IPS-18c (cell line): ENCODE data around the gene TMEM200B.
"Not testable (repeated sequence)": the region's sequence is repeated elsewhere in the genome, so short reads cannot be mapped to it uniquely, and the experiment has no call there.

Experiments
- H3K4me3 ChIP-seq: 2 replicates; pipeline ENCODE4 v1.7.0; 2013; ENCODE audit warnings: low read depth, mild to moderate bottlenecking, low read length, moderate library complexity; ENCODE audit not compliant: insufficient read depth
- H3K9me3 ChIP-seq: one replicate; pipeline ENCODE4 v1.6.1; 2013; ENCODE audit warnings: mild to moderate bottlenecking, low read length, moderate library complexity; ENCODE audit not compliant: control insufficient read depth, insufficient read depth

Gene TMEM200B

DNA sequence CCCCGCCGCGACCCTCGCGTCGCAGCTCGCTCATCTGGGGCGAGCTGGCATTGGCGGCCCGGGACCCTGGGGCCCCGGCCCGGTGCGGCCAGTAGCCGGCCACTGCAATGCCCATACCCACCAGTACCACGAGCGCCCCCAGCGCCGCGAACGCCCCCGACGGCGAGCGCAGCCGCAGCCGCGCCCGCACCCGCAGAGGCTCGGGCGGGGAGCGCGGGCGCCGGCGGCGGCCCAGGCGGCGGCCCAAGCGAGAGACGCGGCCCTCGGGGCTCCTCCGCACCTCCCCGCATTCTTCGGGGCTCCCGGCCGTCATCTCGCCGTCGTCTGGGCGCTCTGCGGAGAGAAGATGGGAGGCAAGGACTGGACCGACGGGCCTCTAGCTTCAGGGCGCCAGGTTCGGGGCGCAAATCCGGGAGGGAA, 2.2 kb downstream of the TMEM200B start:
- H3K4me3 ChIP-seq = peak overlapping the region; percentile 74
- H3K9me3 ChIP-seq = peaks cover 10% of the 10 kb centered on the region

DNA sequence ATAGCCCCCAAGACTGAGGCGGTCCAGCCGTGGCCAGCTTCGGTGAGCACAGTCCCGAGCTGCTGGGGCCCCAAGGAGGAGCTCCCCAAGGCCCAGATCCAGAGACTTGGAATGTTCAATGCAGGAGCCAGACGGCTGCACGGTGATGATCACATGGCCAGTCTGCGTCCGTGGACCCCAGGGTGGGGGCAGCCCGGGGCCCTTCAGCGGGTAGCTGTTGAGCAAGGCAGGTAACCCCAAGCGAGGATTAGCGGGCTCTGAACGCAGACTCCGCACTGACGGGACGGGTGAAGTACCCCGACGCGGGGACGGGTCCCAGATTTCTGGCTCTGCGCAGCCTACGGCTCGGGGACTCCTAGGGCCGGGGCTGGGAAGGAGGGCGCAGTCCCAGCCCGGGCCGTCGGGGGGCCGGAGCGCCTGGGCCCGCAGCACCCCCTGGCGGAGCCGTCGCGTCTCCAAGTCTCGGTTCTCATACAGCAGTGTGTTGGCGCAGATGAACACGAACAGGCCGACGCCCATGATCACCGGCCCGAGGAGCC, 2.7 kb downstream of the TMEM200B start:
- H3K9me3 ChIP-seq = peaks cover 9% of the 10 kb centered on the region
- H3K4me3 ChIP-seq = peak overlapping the region; percentile 57

DNA sequence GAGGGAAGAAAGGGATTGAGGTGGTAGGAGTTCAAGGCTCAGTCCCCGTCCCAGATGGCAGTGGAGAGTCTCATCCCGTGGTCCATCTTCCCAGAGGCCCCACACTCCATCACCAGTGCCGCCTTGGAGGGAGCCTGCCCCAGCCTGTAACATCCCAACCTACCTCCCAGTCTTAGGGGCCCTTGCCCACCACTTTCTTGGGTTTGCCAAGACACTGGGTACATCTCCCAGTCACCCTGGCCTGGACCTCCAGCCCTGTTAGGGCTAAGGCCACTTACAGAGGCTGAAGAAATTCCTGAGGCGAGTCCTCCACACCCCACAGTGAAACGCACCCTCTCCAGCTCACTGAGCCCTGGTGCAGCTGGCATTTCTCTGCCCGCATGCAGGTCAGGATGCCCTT, 3.3 kb downstream of the TMEM200B start:
- peaks cover 7% of the 10 kb centered on the region for H3K9me3 ChIP-seq
- H3K4me3 ChIP-seq = no peak overlapping the region; the same call in 1 of the 2 replicates

DNA sequence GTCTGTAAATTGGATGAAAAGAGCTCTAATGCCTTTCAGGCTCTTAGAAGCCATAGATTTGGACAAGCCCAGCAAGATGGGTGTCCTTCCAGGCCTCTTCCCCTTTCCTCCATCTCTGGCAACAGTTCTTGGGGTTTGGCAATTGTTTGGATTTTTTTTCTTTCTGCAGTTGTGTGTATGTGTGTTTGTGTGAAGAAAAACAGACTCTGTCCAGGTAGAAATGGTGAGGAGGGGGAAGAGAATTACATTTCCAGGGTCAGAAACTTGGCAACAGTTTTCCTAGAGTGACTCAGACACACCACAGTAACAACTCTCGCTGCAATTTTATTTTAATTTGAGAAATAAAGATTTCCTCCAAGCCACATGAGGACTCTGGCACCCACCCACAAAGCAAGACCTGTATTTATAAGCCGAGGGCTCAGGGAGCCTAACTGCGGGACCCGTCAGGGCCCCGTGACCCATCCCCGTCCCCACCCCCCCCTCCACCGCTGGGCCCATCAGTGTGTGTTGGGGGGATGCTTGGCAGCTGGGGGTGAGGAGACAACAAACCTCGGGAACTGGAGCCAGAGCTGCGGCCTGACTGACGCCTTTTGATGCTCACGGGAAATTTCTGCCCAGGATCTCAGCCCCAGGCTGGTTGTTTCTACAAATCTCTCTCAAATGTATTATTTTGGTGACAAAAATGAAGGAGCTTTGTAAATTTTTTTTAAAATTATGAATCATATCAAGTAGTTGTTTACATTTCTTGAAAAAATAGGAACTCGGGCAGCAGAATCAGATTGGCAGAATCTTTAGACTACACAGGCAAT, 4.4 kb downstream of the TMEM200B start:
- Histone ChIP-seq H3K4me3 (no peak overlapping the region), H3K9me3 (peaks cover 7% of the 10 kb centered on the region)

DNA sequence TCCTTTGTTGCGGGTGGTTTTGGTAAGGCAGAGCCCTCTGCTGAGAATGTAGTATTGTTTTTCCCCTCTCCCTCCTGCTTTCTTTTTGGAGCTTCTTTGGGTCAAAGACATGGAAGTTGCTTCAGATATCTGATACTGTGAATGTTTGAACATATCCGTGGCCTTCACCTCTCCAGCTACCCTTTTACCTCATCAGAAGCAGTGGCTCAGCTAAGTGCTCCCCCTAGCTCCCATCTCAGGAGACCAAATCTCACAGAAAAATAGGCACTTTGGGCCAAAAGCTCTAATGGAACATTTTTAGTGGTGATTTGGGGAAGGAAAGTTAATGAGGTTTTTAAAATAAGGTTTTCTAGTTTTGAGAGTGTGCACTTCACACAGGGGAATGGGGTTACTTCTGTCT, 6.3 kb downstream of the TMEM200B start:
- no peak overlapping the region for H3K4me3 ChIP-seq
- H3K9me3 ChIP-seq = no peaks in the 10 kb centered on the region

DNA sequence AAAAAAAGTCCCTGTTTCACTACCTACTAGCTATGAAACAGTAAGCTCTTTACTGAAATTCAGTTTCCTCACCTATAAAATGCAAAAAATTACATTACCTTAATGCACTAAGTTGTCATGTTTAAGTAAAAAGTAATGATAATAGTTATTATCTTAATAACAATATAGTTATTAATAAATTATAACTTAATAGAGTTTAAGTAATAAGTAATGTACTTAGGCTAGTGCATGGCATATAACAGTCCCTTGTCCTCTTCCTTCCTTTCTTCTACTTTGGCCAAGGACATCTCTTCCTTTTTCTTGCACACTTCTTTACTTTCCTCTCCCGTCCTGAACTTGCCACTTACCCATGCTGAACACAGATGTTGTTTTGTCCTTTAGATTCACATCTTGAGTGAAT, 9.0 kb downstream of the TMEM200B start:
- Histone ChIP-seq H3K9me3 (no peaks in the 10 kb centered on the region), H3K4me3 (no peak overlapping the region)

DNA sequence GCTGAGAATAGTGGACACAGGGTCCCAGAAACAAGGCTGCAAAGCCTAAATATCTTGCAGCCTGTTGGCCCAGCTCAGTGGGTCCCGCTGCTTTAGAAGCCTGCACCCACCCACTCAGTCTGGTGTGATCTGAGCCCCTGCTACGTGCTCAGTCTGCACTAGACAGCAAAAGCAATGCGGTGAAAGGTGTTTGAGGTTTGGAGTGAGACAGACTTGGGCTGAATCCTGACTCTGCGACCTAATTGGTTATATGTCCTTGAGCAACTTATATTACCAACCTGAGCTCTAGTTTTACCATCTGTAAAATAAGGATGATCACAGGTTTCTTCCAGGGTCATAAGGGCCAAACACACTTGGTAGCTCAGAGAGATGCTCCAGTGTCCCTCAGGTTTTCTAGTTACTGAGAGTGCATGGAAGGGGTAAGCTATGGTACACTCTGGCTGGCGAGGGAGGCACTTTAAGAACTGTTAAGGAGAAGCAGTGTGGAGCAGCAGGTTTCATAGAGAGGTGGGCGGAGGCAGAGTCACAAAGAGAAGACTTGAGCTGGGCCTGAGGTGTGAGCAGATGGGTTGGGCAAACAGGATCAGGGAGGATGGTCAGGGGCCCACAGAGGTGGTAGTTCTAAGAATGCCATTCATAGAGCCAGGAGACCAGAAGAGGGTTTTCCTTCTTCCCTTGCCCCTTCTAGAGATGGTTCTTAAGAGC, 10.1 kb downstream of the TMEM200B start:
- Histone ChIP-seq H3K4me3 (no peak overlapping the region), H3K9me3 (no peaks in the 10 kb centered on the region)

DNA sequence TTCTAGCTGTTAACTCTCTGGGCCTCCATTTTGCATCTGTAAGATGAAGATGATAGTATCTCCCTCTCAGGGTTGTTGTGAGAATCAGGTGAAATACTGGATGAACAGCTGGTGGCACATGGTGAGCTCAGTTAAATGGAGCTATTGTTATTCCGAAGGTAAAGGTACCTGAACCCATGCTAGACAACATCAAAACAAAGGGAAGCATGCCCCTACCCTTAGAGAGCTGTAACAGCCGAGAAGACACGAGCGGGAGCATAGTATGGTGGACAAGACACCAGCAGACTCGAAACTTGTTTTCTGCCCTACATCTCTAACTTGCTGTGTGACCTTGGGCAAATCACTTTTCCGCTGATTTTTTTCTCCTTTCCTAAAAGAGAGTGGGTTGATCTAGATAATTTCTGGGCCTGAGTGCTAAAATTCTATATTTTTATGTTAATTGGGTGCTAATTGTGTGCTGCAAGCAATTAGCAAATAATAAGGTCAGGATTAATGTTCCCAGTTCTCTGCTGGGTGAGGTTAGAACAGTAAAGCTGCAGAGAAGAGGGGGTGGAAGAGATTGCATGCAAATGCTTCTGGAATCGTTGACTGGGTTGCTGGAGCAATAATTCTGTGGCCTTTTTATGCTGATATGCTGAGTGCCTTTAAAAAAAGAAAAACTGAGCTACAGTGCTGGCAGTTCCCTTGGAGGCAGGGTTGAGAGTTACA, 10.8 kb downstream of the TMEM200B start:
- no peak overlapping the region for H3K4me3 ChIP-seq
- no peaks in the 10 kb centered on the region for H3K9me3 ChIP-seq

DNA sequence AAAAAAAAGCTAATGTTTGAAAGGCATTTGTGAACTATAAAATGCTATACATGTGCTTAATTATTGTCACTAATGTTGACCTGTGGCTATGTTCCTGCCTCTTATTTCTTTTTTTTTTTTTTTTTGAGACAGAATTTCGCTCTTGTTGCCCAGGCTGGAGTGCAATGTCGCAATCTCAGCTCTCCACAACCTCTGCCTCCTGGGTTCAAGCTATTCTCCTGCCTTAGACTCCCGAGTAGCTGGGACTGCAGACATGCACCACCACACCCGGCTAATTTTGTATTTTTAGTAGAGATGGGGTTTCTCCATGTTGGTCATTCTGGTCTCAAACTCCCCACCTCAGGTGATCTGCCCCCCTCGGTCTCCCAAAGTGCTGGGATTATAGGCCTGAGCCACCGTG, 15.7 kb downstream of the TMEM200B start:
- not testable (repeated sequence) for H3K9me3 ChIP-seq, H3K4me3 ChIP-seq

DNA sequence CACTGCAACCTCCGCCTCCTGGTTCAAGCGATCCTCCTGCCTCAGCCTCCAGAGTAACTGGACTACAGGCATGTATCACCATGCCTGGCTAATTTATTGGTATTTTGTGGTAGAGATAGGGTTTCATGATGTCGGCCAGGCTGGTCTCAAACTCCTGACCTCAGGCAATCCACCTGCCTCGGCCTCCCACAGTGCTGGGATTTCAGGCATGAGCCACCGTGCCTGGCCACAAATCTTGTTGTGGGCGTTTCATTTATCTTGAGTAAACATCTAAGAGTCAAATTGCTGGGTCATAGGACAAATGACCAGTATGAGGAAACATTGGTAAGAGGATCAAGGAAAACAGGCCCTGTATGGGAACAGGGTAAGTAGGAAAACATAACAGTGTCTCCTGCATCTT, 17.9 kb downstream of the TMEM200B start:
- Histone ChIP-seq H3K9me3 (no peaks in the 10 kb centered on the region), H3K4me3 (no peak overlapping the region)

DNA sequence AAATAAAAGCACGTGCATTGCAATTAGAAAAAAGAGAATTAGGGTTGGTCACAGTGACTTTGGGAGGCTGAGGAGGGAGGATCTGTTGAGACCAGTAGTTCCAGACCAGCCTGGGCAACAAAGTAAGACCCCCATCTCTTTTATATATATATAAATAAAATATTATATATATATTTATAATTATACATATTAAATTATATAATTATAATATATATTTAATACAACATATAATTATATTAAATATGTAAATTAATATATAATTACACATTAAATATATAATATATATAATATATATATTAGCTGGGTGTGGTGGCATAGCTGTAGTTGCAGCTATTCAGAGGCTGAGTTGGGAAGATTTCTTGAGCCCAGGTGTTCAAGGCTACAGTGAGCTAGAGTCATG, 23.2 kb downstream of the TMEM200B start:
- Histone ChIP-seq H3K9me3 (no peaks in the 10 kb centered on the region), H3K4me3 (no peak overlapping the region)

DNA sequence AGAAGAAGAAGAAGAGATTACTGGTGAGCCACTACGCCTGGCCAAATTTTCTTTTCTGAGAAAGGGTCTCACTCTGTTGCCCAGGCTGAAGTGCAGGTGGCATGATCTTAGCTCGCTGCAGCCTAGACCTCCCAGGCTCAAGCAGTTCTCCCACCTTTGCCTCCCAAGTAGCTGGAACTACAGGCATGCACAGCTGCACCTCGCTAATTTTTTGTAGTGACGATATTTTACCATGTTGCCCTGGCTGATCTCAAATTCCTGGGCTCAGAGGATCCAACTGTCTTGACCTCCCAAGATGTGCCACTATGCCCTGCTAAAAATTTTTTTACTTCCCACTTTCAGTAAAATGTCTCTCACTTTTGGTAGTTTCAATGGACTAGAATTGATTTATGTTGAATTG, 24.4 kb downstream of the TMEM200B start:
- no peaks in the 10 kb centered on the region for H3K9me3 ChIP-seq
- H3K4me3 ChIP-seq = no peak overlapping the region

DNA sequence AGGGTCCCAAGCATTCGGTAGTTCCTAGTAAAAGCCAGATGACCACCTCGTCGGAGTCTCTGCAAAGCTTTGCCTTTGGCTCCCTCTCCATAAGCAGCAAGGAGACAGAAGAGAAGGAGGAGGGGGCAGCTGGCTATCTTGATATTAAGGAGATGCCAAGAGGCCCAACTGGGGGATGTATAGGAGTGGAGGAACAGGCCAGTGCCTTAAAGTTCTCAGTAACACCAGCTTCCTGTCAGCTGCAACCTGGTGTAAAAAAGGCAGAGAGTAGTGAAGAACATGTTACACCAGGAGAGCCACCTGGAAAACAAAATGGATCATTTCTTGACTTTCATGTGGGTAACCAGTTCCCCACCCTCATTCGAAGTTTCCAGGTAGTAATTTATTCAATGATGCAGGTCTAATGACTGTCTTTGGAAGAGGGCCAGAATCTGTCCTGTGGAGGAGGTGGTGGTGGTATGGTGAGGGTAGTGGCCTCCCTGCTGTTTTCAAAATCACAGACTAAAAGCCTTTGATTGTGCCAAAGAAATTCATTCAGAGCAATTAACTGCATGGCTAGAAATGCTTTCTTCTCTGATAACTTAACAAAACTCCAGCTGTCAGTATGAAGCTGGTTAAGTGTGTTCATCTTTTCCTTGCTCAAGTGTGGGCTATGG, 27.3 kb downstream of the TMEM200B start:
- no peak overlapping the region for H3K4me3 ChIP-seq
- no peaks in the 10 kb centered on the region for H3K9me3 ChIP-seq

DNA sequence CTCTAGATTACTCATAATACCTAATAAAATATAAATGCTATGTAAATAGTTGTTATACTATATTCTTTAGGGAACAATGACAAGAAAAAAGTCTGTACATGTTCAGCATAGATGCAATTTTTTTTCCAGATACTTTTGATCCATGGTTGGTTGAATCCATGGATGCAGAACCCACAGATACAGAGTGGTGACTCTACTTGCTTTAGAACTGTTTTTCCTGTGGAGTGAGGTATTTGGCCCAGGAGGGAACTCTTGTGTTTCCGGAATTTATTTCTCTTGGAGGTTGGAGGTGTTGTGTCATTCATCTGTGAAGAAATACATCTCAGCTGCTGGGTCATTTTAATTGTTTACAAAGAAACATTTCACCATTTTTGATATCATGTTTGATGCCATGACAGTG, 28.7 kb downstream of the TMEM200B start:
- no peaks in the 10 kb centered on the region for H3K9me3 ChIP-seq
- no peak overlapping the region for H3K4me3 ChIP-seq

DNA sequence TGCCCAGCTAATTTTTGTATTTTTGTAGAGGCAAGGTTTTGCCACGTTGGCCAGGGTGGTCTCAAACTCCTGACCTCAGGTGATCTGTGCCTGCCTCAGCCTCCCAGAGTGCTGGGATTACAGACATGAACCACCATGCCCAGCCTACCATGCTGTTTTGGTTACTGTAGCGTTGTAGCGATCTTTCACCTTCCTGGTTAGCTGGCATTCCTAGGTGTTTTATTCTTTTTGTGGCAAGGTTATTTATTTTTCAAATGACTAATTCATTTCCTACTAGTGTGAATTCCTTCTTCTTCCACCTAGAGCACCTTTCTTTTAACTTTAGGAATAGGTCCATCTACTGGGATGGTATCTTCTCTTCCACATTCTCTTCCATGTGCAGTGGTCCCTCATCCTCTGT, 29.3 kb downstream of the TMEM200B start:
- Histone ChIP-seq H3K4me3 (no peak overlapping the region), H3K9me3 (no peaks in the 10 kb centered on the region)

DNA sequence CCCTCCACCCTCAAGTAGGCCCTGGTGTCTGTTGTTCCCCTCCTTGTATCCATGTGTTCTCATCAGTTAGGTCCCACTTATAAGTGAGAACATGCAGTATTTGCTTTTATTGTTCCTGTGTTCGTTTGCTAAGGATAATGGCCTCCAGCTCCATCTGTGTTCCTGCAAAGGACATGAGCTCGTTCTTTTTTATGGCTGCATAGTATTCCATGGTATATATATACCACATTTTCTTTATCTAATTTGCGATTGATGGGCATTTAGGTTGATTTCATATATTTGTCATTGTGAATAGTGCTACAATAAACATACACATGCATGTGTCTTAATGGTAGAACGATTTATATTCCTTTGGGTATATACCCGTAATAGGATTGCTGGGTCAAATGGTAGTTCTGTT, 31.0 kb downstream of the TMEM200B start:
- H3K9me3 ChIP-seq, H3K4me3 ChIP-seq: not testable (repeated sequence)

DNA sequence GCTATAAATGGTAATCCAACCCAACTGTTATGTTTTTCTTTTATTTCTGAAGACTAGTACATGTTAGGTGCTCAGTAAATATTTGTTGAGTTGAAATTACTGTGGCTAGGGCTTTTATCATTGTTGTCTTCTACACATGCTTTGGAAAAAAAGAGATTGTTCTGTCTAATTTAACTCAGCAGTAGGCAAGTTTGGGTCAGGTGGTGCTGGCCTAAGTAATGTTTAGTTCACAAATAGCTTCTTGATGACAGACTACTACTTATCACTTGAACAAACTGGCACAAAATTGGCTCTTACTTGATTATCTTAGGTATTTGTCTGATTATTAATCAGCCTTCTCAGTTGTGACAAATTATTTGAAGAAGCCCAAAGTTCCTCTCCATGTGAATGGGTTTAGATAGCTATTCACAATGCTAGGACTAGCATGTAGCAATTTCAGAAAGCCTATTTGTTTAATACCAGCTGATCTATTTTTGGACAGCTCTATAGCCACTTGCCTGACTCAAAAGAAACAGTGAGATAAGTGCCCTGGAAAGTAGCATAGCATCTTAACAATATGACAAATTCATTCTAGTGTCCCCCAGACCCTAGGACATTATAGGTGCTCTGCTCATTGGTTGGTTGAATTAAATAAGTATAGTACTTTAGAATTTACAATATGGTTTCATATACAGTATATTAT, 32.6 kb downstream of the TMEM200B start:
- H3K4me3 ChIP-seq = no peak overlapping the region
- H3K9me3 ChIP-seq = peaks cover 4% of the 10 kb centered on the region
